ENCODE results near the gene OR4Q3.
"Not testable (repeated sequence)": the region's sequence is repeated elsewhere in the genome, so short reads cannot be mapped to it uniquely, and the experiment has no call there.

The OR4Q3 gene

GRCh38 chr14:19743256-19743655 lies at the start of gene OR4Q3:
OR4Q3 (plus strand) TSS chr14:19743571.
- no peak within 1 kb of the TSS for H2AFZ ChIP-seq (ENCODE audit: low read length)
- no peak within 1 kb of the TSS for H3K4me3 ChIP-seq (ENCODE audit: low read length, poor library complexity, severe bottlenecking)
- TF ChIP-seq CTCF (conservative IDR thresholded peaks at IDR 0.05; ENCODE audit: low read length) = no peak
- TF ChIP-seq EZH2phosphoT487 (IDR thresholded peaks at IDR 0.05; ENCODE audit: borderline replicate concordance) = no peak
- H3K4me1 ChIP-seq (ENCODE audit: insufficient read depth, low read length, poor library complexity, severe bottlenecking) = no peaks in the 10 kb centered on the region
- H3K4me2 ChIP-seq (ENCODE audit: low read depth, low read length, poor library complexity, severe bottlenecking) = no peak within 1 kb of the TSS
- H3K9me2 ChIP-seq (replicated peaks; ENCODE audit: low read depth, low read length) = no peaks in the 10 kb centered on the region
- no peaks in the 10 kb centered on the region for H3F3A ChIP-seq (ENCODE audit: low read depth)
- no peaks in the 10 kb centered on the region for H3K79me2 ChIP-seq (ENCODE audit: insufficient read depth, low read length)
- no peaks in the 10 kb centered on the region for H3K36me3 ChIP-seq (ENCODE audit: insufficient read depth, low read length)
- H3K9me3 ChIP-seq (ENCODE audit: insufficient read depth, low read depth, low read length) = no peaks in the 10 kb centered on the region
- H3K9ac ChIP-seq (ENCODE audit: low read depth, low read length, poor library complexity, severe bottlenecking) = no peak within 1 kb of the TSS
- no peaks in the 10 kb centered on the region for H4K20me1 ChIP-seq (ENCODE audit: insufficient read depth, low read length, poor library complexity, severe bottlenecking)
- H3K27me3 ChIP-seq (ENCODE audit: insufficient read depth, low read length, poor library complexity, severe bottlenecking) = no peaks in the 10 kb centered on the region

GRCh38 chr14:19729359-19729758 lies 14.0 kb upstream of the OR4Q3 start:
- no peak for TF ChIP-seq EZH2phosphoT487 (IDR thresholded peaks at IDR 0.05; ENCODE audit: borderline replicate concordance)
- Histone ChIP-seq H3K4me3 (ENCODE audit: low read length, poor library complexity, severe bottlenecking) (no peak overlapping the region), H3F3A (ENCODE audit: low read depth) (no peaks in the 10 kb centered on the region), H3K4me2 (ENCODE audit: low read depth, low read length, poor library complexity, severe bottlenecking) (no peak overlapping the region), H3K9me3 (ENCODE audit: insufficient read depth, low read depth, low read length) (peaks cover 5% of the 10 kb centered on the region; the same call in 1 of the 2 replicates), H3K79me2 (ENCODE audit: insufficient read depth, low read length) (no peaks in the 10 kb centered on the region), H3K27me3 (ENCODE audit: insufficient read depth, low read length, poor library complexity, severe bottlenecking) (no peaks in the 10 kb centered on the region), H4K20me1 (ENCODE audit: insufficient read depth, low read length, poor library complexity, severe bottlenecking) (no peaks in the 10 kb centered on the region), H2AFZ (ENCODE audit: low read length) (no peak overlapping the region), H3K36me3 (ENCODE audit: insufficient read depth, low read length) (no peaks in the 10 kb centered on the region), H3K9me2 (replicated peaks; ENCODE audit: low read depth, low read length) (no peaks in the 10 kb centered on the region), H3K9ac (ENCODE audit: low read depth, low read length, poor library complexity, severe bottlenecking) (no peak overlapping the region), H3K4me1 (ENCODE audit: insufficient read depth, low read length, poor library complexity, severe bottlenecking) (no peaks in the 10 kb centered on the region)

GRCh38 chr14:19729763-19730162 lies 13.6 kb upstream of the OR4Q3 start:
- Histone ChIP-seq H3K9me2 (replicated peaks; ENCODE audit: low read depth, low read length) (no peaks in the 10 kb centered on the region), H3F3A (ENCODE audit: low read depth) (no peaks in the 10 kb centered on the region), H3K4me3 (ENCODE audit: low read length, poor library complexity, severe bottlenecking) (no peak overlapping the region), H3K4me2 (ENCODE audit: low read depth, low read length, poor library complexity, severe bottlenecking) (no peak overlapping the region), H3K36me3 (ENCODE audit: insufficient read depth, low read length) (no peaks in the 10 kb centered on the region), H3K79me2 (ENCODE audit: insufficient read depth, low read length) (no peaks in the 10 kb centered on the region), H3K27me3 (ENCODE audit: insufficient read depth, low read length, poor library complexity, severe bottlenecking) (no peaks in the 10 kb centered on the region), H3K9me3 (ENCODE audit: insufficient read depth, low read depth, low read length) (peaks cover 5% of the 10 kb centered on the region; the same call in 1 of the 2 replicates), H3K9ac (ENCODE audit: low read depth, low read length, poor library complexity, severe bottlenecking) (no peak overlapping the region), H4K20me1 (ENCODE audit: insufficient read depth, low read length, poor library complexity, severe bottlenecking) (no peaks in the 10 kb centered on the region), H2AFZ (ENCODE audit: low read length) (no peak overlapping the region), H3K4me1 (ENCODE audit: insufficient read depth, low read length, poor library complexity, severe bottlenecking) (no peaks in the 10 kb centered on the region)
- TF ChIP-seq CTCF (conservative IDR thresholded peaks at IDR 0.05; ENCODE audit: low read length) (no peak), EZH2phosphoT487 (IDR thresholded peaks at IDR 0.05; ENCODE audit: borderline replicate concordance) (no peak)

DNA sequence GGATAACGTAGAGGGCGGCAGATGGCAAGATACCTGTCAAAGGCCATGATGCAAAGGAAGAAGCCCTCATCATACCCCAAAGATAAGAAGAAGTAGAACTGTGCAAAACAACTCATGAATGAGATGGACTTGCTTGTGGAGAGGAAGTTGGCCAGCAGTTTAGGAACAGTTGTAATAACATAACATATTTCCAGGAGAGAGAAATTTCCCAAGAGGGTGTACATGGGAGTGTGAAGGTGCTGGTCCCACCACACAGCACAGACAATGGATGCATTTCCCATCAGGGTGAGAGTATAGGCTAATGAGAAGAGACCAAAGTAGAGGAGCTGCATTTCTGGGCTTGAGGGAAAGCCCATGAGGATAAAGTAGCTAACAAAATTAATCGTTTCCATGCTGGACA lies 9.5 kb upstream of the OR4Q3 start:
- not testable (repeated sequence) for H3K9ac ChIP-seq (ENCODE audit: low read depth, low read length, poor library complexity, severe bottlenecking); H3K36me3 ChIP-seq (ENCODE audit: insufficient read depth, low read length); H3K4me1 ChIP-seq (ENCODE audit: insufficient read depth, low read length, poor library complexity, severe bottlenecking); H3K4me2 ChIP-seq (ENCODE audit: low read depth, low read length, poor library complexity, severe bottlenecking); H3F3A ChIP-seq (ENCODE audit: low read depth); H3K9me2 ChIP-seq (replicated peaks; ENCODE audit: low read depth, low read length); H3K4me3 ChIP-seq (ENCODE audit: low read length, poor library complexity, severe bottlenecking); H3K79me2 ChIP-seq (ENCODE audit: insufficient read depth, low read length); H2AFZ ChIP-seq (ENCODE audit: low read length); H4K20me1 ChIP-seq (ENCODE audit: insufficient read depth, low read length, poor library complexity, severe bottlenecking); H3K9me3 ChIP-seq (ENCODE audit: insufficient read depth, low read depth, low read length); H3K27me3 ChIP-seq (ENCODE audit: insufficient read depth, low read length, poor library complexity, severe bottlenecking)

GRCh38 chr14:19752316-19752715 lies 8.9 kb downstream of the OR4Q3 start:
- not testable (repeated sequence) for H3K4me2 ChIP-seq (ENCODE audit: low read depth, low read length, poor library complexity, severe bottlenecking); H3K36me3 ChIP-seq (ENCODE audit: insufficient read depth, low read length); H3F3A ChIP-seq (ENCODE audit: low read depth); H3K4me1 ChIP-seq (ENCODE audit: insufficient read depth, low read length, poor library complexity, severe bottlenecking); H4K20me1 ChIP-seq (ENCODE audit: insufficient read depth, low read length, poor library complexity, severe bottlenecking); H3K4me3 ChIP-seq (ENCODE audit: low read length, poor library complexity, severe bottlenecking); H3K9me3 ChIP-seq (ENCODE audit: insufficient read depth, low read depth, low read length); H3K9ac ChIP-seq (ENCODE audit: low read depth, low read length, poor library complexity, severe bottlenecking); H2AFZ ChIP-seq (ENCODE audit: low read length); H3K9me2 ChIP-seq (replicated peaks; ENCODE audit: low read depth, low read length); H3K27me3 ChIP-seq (ENCODE audit: insufficient read depth, low read length, poor library complexity, severe bottlenecking); H3K79me2 ChIP-seq (ENCODE audit: insufficient read depth, low read length)
